Stimulated activated CD4-positive, alpha-beta T cell treated with anti-CD3 and anti-CD28 coated beads, Interleukin-4, amount 100 ng/mL, for 48 hours (primary cell): Measurements from ENCODE around the gene HPSE.

Source experiments
- DNase-seq, 2 donors: peaks; one replicate each; pipeline ENCODE4 v3.0.0-alpha.2; 2020; ENCODE audit warnings: low read depth in 2 of 2

The HPSE gene

GRCh38 chr4:83247415-83248357, 87.0 kb downstream of the HPSE start:
- DNase-seq: no peak
